NCI-H2196 treated with DMSO at 0.1 percent for 48 hours (cell line): ENCODE results near the gene MACC1.

Source experiments
- DNase-seq: peaks from one replicate; lab custom pipeline; 2025; ENCODE audit not compliant: unreplicated experiment; lab: John Stamatoyannopoulos, UW

The MACC1 gene

GRCh38 chr7:20229646-20230500, 12.7 kb upstream of the MACC1 start:
- DNase-seq = no peak

GRCh38 chr7:20229081-20229480, 11.9 kb upstream of the MACC1 start:
- no peak for DNase-seq

GRCh38 chr7:20228654-20229053, 11.5 kb upstream of the MACC1 start:
- no peak for DNase-seq

GRCh38 chr7:20227291-20227795, 10.2 kb upstream of the MACC1 start:
- no peak for DNase-seq

- DNase-seq = no peak
Observed at GRCh38 chr7:20226860-20227259, 9.7 kb upstream of the MACC1 start.

- DNase-seq = no peak
Observed at GRCh38 chr7:20225384-20225783, 8.2 kb upstream of the MACC1 start.

- no peak for DNase-seq
Observed at GRCh38 chr7:20224025-20224424, 6.8 kb upstream of the MACC1 start.

GRCh38 chr7:20223356-20223755, 6.2 kb upstream of the MACC1 start:
- DNase-seq = no peak

GRCh38 chr7:20222219-20222828, 5.1 kb upstream of the MACC1 start:
- DNase-seq = no peak

GRCh38 chr7:20220921-20221547, 3.9 kb upstream of the MACC1 start:
- no peak for DNase-seq

- no peak for DNase-seq
Observed at GRCh38 chr7:20220293-20220761, 3.1 kb upstream of the MACC1 start.

- peak; percentile 84 for DNase-seq
Observed at GRCh38 chr7:20219446-20220292, 2.5 kb upstream of the MACC1 start.

- DNase-seq = no peak
Observed at GRCh38 chr7:20219062-20219445, 1.9 kb upstream of the MACC1 start.

- no peak for DNase-seq
Observed at GRCh38 chr7:20218279-20218678, 1.1 kb upstream of the MACC1 start.

GRCh38 chr7:20216406-20217036, 663 bp downstream of the MACC1 start:
- DNase-seq = no peak

- DNase-seq = no peak
Observed at GRCh38 chr7:20214921-20215669, 2.1 kb downstream of the MACC1 start.

- no peak for DNase-seq
Observed at GRCh38 chr7:20214132-20214531, 3.1 kb downstream of the MACC1 start.

GRCh38 chr7:20213378-20213777, 3.8 kb downstream of the MACC1 start:
- no peak for DNase-seq

GRCh38 chr7:20211376-20211775, 5.8 kb downstream of the MACC1 start:
- DNase-seq = no peak
